Omental fat pad (tissue), 4 donors: ENCODE measurements around the gene RBM26. TPM values are rescaled to one million over a fixed set of nuclear protein-coding genes. Genes with fewer than 3 reads are reported as not detected.

Source experiments
- ATAC-seq: fragments of 150-250 bp; one replicate; pipeline ENCODE4 v1.9.1; 2016; ENCODE audit warnings: mild to moderate bottlenecking, moderate library complexity; ENCODE audit not compliant: low FRiP score
- DNase-seq: peaks from one replicate; pipeline ENCODE4 v3.0.0-alpha.2; 2019; ENCODE audit warnings: low spot score
- CTCF ChIP-seq, 3 donors: fragments of 450-650 bp; IDR thresholded peaks; one replicate each; pipeline ENCODE4 v1.5.1; 2016 to 2017; ENCODE audit warnings: antibody characterized with exemption in 3 of 3, mild to moderate bottlenecking in 3 of 3, moderate library complexity in 2 of 3
- total RNA-seq, 4 donors: library from RNA; depleted of rRNA; stranded (reverse); fragments of >200 nt; gene quantifications; one replicate each; pipeline ENCODE4 v1.1.0, GENCODE V29; 2016

Gene RBM26
- total RNA-seq, 4 donors from 2014 or later = 23.6 to 49.5 (median 34.1) TPM

- peak in 1 of 3 donors; percentile 74 for TF ChIP-seq CTCF (IDR thresholded peaks at IDR 0.05)
- DNase-seq (no peak), ATAC-seq (peak; percentile 57)
Observed at GRCh38 chr13:79423801-79424642, 18.0 kb upstream of the RBM26 start.

DNA sequence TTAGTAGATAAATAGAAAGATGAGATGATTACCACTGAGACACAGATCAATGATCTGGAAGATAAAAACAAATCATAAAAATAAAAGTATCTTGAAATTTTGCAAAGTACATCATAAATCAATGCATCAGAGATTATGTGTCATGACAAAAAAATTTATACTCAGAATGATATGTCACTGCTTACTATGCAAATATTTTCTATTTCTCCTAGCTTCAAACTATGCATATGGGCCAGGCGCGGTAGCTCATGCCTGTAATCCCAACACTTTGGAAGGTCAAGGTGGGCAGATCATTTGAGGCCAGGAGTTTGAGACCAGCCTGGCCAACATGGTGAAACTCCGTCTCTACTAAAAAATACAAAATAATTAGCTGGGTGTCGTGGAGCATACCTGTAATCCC is 17.3 kb upstream of the RBM26 start:
- TF ChIP-seq CTCF (IDR thresholded peaks at IDR 0.05) = no peak
- ATAC-seq (no peak), DNase-seq (no peak)

- DNase-seq = no peak
- no peak for TF ChIP-seq CTCF (IDR thresholded peaks at IDR 0.05)
- ATAC-seq = no peak
Observed at GRCh38 chr13:79419365-79419764, 13.3 kb upstream of the RBM26 start.

GRCh38 chr13:79417741-79418140 is 11.7 kb upstream of the RBM26 start:
- TF ChIP-seq CTCF (IDR thresholded peaks at IDR 0.05) = no peak
- ATAC-seq (no peak), DNase-seq (no peak)

DNA sequence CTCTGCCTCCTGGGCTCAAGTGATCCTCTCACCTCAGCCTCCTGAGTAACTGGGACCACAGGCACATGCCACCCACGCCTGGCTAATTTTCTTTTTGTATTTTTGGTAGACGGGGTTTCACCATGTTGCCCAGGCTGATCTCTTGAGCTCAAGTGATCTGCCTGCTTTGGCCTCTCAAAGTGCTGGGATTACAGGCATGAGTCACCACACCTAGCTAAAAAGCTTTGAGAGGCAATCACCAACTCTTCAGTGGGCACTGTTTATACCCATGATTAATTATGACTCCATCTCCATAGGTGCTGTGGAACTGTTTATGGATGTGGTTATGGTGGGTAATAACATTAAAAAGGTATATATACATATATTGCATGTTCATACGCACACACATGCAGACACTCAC is 7.5 kb upstream of the RBM26 start:
- ATAC-seq = no peak
- no peak for TF ChIP-seq CTCF (IDR thresholded peaks at IDR 0.05)
- no peak for DNase-seq

DNA sequence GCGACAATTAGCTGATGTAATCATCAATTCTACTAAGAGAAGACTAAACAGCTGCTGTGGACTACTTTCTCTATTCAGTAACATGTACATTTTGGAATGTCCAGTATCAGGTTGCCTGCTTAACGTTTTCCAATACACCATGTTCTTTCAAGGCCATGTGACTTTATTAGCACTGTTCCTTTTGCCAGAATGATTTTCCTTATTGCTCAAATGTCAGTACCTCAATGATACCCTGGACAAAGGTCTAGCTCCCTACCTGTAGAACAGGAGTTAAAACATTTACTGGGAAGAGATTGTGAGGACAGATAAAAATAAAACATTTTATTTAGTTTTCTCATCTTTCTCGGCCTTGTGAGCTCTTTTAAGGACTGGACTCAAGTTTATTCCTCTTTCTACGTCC is 3.8 kb upstream of the RBM26 start:
- no peak for TF ChIP-seq CTCF (IDR thresholded peaks at IDR 0.05)
- DNase-seq (no peak), ATAC-seq (no peak)

DNA sequence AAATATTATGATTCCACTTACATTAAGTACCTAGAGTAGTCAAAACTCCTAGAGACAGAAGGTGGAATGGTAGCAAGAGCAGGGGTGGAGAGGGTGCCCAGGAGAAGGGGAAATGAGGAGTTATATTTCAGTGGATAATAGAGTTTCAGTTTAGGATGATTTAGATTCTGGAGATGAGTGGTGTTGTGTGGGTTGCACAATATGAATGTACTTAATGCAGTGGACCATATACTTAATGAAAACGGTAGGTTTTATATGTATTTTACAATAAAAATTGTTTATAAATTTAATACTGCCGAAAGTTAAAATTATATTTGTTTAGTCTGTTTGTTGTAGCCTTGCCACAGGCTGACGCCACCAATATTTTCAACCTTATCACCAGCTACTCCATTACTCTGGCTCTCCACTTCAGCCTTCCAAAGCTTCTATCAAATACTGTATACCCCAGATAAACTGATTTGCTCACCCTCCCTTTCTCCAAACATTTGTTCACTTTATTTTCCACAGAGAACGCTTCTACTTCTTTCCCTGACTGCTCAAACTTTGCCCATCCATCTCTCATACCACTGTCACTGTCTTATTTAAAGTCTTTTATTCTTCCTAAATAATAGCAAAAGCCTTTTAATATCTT is 1.4 kb upstream of the RBM26 start:
- no peak for ATAC-seq
- no peak for DNase-seq
- no peak for TF ChIP-seq CTCF (IDR thresholded peaks at IDR 0.05)
